Colon (tissue), 2 donors: ENCODE measurements around the gene FOXRED1.

ENCODE experiments used
- FAIRE-seq: peaks from 2 replicates; lab custom pipeline; 2012; peaks lifted over from hg19 to GRCh38; lab: Jason Lieb, UNC
- donor health status: control.
- donor health status: control.

FOXRED1 gene

GRCh38 chr11:126311401-126312291, 42.7 kb downstream of the FOXRED1 start:
- FAIRE-seq, result no peak

GRCh38 chr11:126312961-126313360, 44.0 kb downstream of the FOXRED1 start:
- no peak for FAIRE-seq

GRCh38 chr11:126313826-126314225, 44.9 kb downstream of the FOXRED1 start:
- FAIRE-seq, result no peak

GRCh38 chr11:126317432-126317755, 48.4 kb downstream of the FOXRED1 start:
- FAIRE-seq, result no peak

GRCh38 chr11:126317756-126318573, 49.0 kb downstream of the FOXRED1 start:
- FAIRE-seq, result no peak

- no peak for FAIRE-seq
Measured at GRCh38 chr11:126318574-126319373, 49.8 kb downstream of the FOXRED1 start.

GRCh38 chr11:126319374-126319740, 50.4 kb downstream of the FOXRED1 start:
- FAIRE-seq, result no peak

- no peak for FAIRE-seq
Measured at GRCh38 chr11:126322996-126323395, 54.0 kb downstream of the FOXRED1 start.

- FAIRE-seq, result no peak
Measured at GRCh38 chr11:126327281-126328000, 58.5 kb downstream of the FOXRED1 start.
